B cell (primary cell): ENCODE measurements around the gene PIK3R3. TPM values are rescaled to one million over a fixed set of nuclear protein-coding genes. Genes with fewer than 3 reads are reported as not detected.

Experiments
- ATAC-seq: fragments of 200-7000 bp; cut with Tn5 transposase; one replicate; pipeline ENCODE4 v1.10.0; 2021; ENCODE audit warnings: low read depth, mild to moderate bottlenecking, moderate number of reproducible peaks, moderate library complexity
- CTCF ChIA-PET: fragments of 350-600 bp; sonication (Branson Sonifier 250); formaldehyde crosslinking; loops from one replicate; lab custom pipeline; 2021; ENCODE audit warnings: antibody characterized with exemption, inconsistent platforms; lab: Charles Lee
- POLR2A ChIA-PET: fragments of 350-600 bp; sonication (Branson Sonifier 250); formaldehyde crosslinking; loops from one replicate; lab custom pipeline; 2021; ENCODE audit warnings: antibody characterized with exemption; lab: Charles Lee
- DNase-seq: peaks from one replicate; pipeline ENCODE4 v3.0.0; 2013
- H2AFZ ChIP-seq: 2 replicates; pipeline ENCODE4 v1.6.1; 2012; ENCODE audit warnings: mild to moderate bottlenecking, low read depth, low read length; ENCODE audit not compliant: insufficient read depth, poor library complexity, severe bottlenecking
- H3K27ac ChIP-seq, 2 donors: 1 replicate in 1 of 2; 2 replicates in 1 of 2; pipeline ENCODE4 v1.5.1; 2012 to 2013; ENCODE audit warnings: low read length in 2 of 2, mild to moderate bottlenecking in 2 of 2, moderate library complexity in 1 of 2
- H3K27me3 ChIP-seq, 4 experiments: fragments of 200-600 bp in 1 of 4; sonication (generic) in 1 of 4; replicated peaks in 1 of 4; 1 replicate in 2 of 4; 2 replicates in 2 of 4; pipeline versions ENCODE4 v1.6.1 to v1.7.0; 2013 to 2016; ENCODE audit warnings: low read length in 3 of 4, mild to moderate bottlenecking in 2 of 4, mixed read lengths in 1 of 4, moderate library complexity in 1 of 4; ENCODE audit not compliant: insufficient read depth in 4 of 4, control insufficient read depth in 3 of 4; ENCODE audit errors: control extremely low read depth in 1 of 4
- H3K36me3 ChIP-seq, 2 experiments: replicated peaks in 1 of 2; 1 replicate in 1 of 2; 2 replicates in 1 of 2; pipeline versions ENCODE4 v1.6.1 to v1.7.1; 2013; ENCODE audit warnings: low read length in 1 of 2; ENCODE audit not compliant: insufficient read depth in 2 of 2, control insufficient read depth in 1 of 2; ENCODE audit errors: control extremely low read depth in 1 of 2, extremely low read depth in 1 of 2
- H3K4me1 ChIP-seq, 2 donors: fragments of 200-600 bp in 1 of 2; sonication (generic) in 1 of 2; 1 replicate in 1 of 2; 2 replicates in 1 of 2; pipeline versions ENCODE4 v1.5.1 to v1.6.1; 2013 to 2017; ENCODE audit warnings: low read length in 2 of 2; ENCODE audit not compliant: control insufficient read depth in 2 of 2, insufficient read depth in 2 of 2
- H3K4me2 ChIP-seq: replicated peaks from 2 replicates; pipeline ENCODE3; 2012; ENCODE audit warnings: mild to moderate bottlenecking, low read depth, low read length; ENCODE audit not compliant: poor library complexity, severe bottlenecking
- H3K4me3 ChIP-seq, 5 experiments: fragments of 200-600 bp in 1 of 5; sonication (generic) in 1 of 5; 1 replicate in 3 of 5; 2 replicates in 2 of 5; pipeline versions ENCODE4 v1.5.1 to v1.7.0; 2011 to 2016; ENCODE audit warnings: low read length in 4 of 5, mild to moderate bottlenecking in 4 of 5, low read depth in 2 of 5, control low read depth in 1 of 5, moderate library complexity in 1 of 5; ENCODE audit not compliant: insufficient read depth in 1 of 5; ENCODE audit errors: control extremely low read depth in 1 of 5, extremely low read depth in 1 of 5
- H3K79me2 ChIP-seq: fragments of 200-600 bp; sonication (generic); one replicate; pipeline ENCODE4 v1.6.0; 2016; ENCODE audit warnings: low read length; ENCODE audit not compliant: control insufficient read depth, insufficient read depth
- H3K9ac ChIP-seq: fragments of 200-600 bp; sonication (generic); 2 replicates; pipeline ENCODE4 v1.6.1; 2017; ENCODE audit warnings: mild to moderate bottlenecking, low read length, moderate library complexity
- H3K9me3 ChIP-seq, 3 donors: one replicate each; pipeline versions ENCODE4 v1.6.1 to v1.7.1; 2013; ENCODE audit warnings: low read length in 2 of 3; ENCODE audit not compliant: control insufficient read depth in 2 of 3, insufficient read depth in 1 of 3; ENCODE audit errors: control extremely low read depth in 1 of 3
- H4K20me1 ChIP-seq: 2 replicates; pipeline ENCODE4 v1.6.0; 2012; ENCODE audit warnings: mild to moderate bottlenecking, low read length; ENCODE audit not compliant: insufficient read depth, control insufficient read depth, poor library complexity, severe bottlenecking
- H3K27ac Mint-ChIP-seq: one replicate; pipeline ENCODE4 v1.8.0; 2021; ENCODE audit warnings: mixed read lengths
- H3K27me3 Mint-ChIP-seq: one replicate; pipeline ENCODE4 v1.8.0; 2021; ENCODE audit warnings: mixed read lengths
- H3K4me1 Mint-ChIP-seq: one replicate; pipeline ENCODE4 v1.8.0; 2021; ENCODE audit warnings: mixed read lengths
- H3K4me3 Mint-ChIP-seq: one replicate; pipeline ENCODE4 v1.8.0; 2021; ENCODE audit warnings: mixed read lengths
- H3K9me3 Mint-ChIP-seq: one replicate; pipeline ENCODE4 v1.8.0; 2022; ENCODE audit warnings: mixed read lengths; ENCODE audit not compliant: insufficient read depth
- EZH2 ChIP-seq: IDR thresholded peaks from 2 replicates; pipeline ENCODE4 v1.6.1; 2012; ENCODE audit warnings: borderline replicate concordance, low read depth, mild to moderate bottlenecking, moderate library complexity, low read length; ENCODE audit not compliant: insufficient read depth, poor library complexity, severe bottlenecking
- WGBS: methylation state at CpG from one replicate; pipeline ENCODE4 v1.1.5; 2013; ENCODE audit warnings: missing lambda C conversion rate; ENCODE audit not compliant: insufficient coverage; 5-methylcytosine and 5-hydroxymethylcytosine counted together
- intact Hi-C: fragments of 100-400 bp; cut with micrococcal nuclease; formaldehyde crosslinking; loops from one replicate; pipeline ENCODE4 v1.10.0; 2022
- polyA plus RNA-seq: library from polyadenylated mRNA; depleted of rRNA; stranded (reverse); fragments of >200 nt; gene quantifications from 2 replicates; pipeline ENCODE4 v1.2.3, GENCODE V29; 2012
- total RNA-seq, 2 donors: library from RNA; stranded (reverse); fragments of 120-200 nt in 1 of 2; gene quantifications; 1 replicate in 1 of 2; 2 replicates in 1 of 2; pipeline versions ENCODE4 v1.2.3 to v1.2.4, GENCODE V29; 2013 to 2022
- TF ChIP-seq, protein P1 (sequence below): fragments of 200-600 bp; IDR thresholded peaks from one replicate; pipeline ENCODE4 v1.8.0; 2022; ENCODE audit warnings: antibody characterized with exemption, mild to moderate bottlenecking

PIK3R3 gene
- total and polyA plus RNA-seq, 2 donors (not counting 1 experiment from before 2014, with no cell fraction given) = 0.06 to 0.17 TPM

GRCh38 chr1:46043458-46044017, 88.9 kb downstream of the PIK3R3 start:
- TF ChIP-seq EZH2 = no peak
- TF ChIP-seq, protein P1, sequence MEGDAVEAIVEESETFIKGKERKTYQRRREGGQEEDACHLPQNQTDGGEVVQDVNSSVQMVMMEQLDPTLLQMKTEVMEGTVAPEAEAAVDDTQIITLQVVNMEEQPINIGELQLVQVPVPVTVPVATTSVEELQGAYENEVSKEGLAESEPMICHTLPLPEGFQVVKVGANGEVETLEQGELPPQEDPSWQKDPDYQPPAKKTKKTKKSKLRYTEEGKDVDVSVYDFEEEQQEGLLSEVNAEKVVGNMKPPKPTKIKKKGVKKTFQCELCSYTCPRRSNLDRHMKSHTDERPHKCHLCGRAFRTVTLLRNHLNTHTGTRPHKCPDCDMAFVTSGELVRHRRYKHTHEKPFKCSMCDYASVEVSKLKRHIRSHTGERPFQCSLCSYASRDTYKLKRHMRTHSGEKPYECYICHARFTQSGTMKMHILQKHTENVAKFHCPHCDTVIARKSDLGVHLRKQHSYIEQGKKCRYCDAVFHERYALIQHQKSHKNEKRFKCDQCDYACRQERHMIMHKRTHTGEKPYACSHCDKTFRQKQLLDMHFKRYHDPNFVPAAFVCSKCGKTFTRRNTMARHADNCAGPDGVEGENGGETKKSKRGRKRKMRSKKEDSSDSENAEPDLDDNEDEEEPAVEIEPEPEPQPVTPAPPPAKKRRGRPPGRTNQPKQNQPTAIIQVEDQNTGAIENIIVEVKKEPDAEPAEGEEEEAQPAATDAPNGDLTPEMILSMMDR = no peak
- peak overlapping the region; percentile 29 for H3K9ac ChIP-seq
- H3K27ac Mint-ChIP-seq = peak overlapping the region; percentile 71
- ChIA-PET POLR2A (interaction anchor here (0.5 to 0.9 kb wide), 5 partner anchors 22 to 357 kb away, joined by 3 to 7 read pairs (median 3); partner anchors contain the start of gene GPBP1L1), CTCF (interaction anchor here (1.4 to 13.9 kb wide), 2 partner anchors 135 to 180 kb away, joined by 7 to 249 read pairs; partner anchors contain the start of genes P3R3URF and TSPAN1)
- WGBS = 8% methylated on average over 5 of the region's 11 CpGs
- peaks cover 36% of the 10 kb centered on the region for H3K4me1 Mint-ChIP-seq
- no peaks in the 10 kb centered on the region for H3K27me3 Mint-ChIP-seq
- H2AFZ ChIP-seq = peak overlapping the region; percentile 44
- H3K4me2 ChIP-seq = peak overlapping the region; percentile 68
- peaks cover 36 to 37% of the 10 kb centered on the region in 2 donors for H3K4me1 ChIP-seq
- DNase-seq (peak; percentile 90), ATAC-seq (peak; percentile 100)
- intact Hi-C loops = loop anchor here (1.0 to 2.0 kb wide), 3 partner anchors 21 to 204 kb away; partner anchors contain the start of gene RAD54L
- no peaks in the 10 kb centered on the region for H3K36me3 ChIP-seq
- no peaks in the 10 kb centered on the region for H4K20me1 ChIP-seq
- peak overlapping the region; percentile 36 to 38 for H3K27ac ChIP-seq
- H3K9me3 Mint-ChIP-seq = no peaks in the 10 kb centered on the region
- peak overlapping the region; percentile 65 for H3K4me3 Mint-ChIP-seq
- H3K9me3 ChIP-seq = no peaks in the 10 kb centered on the region
- H3K79me2 ChIP-seq = no peaks in the 10 kb centered on the region
- no peaks in the 10 kb centered on the region for H3K27me3 ChIP-seq
- H3K4me3 ChIP-seq = peak overlapping the region in 2 of 5 experiments; percentile 6 to 37

DNA sequence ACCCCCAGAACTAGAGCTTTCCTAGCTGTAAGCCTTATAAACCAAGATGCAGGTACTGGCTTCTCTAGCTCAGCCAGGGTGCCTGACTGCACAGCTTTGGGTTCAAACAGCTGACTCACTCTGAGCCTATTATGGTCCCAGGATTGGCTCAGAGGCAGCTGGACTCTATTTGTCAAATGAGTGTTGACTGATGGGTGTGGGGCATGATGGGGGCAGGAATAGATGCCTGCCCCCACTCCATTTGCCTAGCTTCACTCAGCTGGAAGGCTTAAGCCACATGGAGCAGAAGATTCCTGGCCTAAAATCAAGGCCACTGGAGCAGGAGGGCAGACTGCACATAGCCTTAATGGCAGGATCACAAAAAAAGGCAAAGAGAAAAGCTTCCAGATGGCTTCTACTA, 90.5 kb downstream of the PIK3R3 start:
- H3K9me3 ChIP-seq = no peaks in the 10 kb centered on the region
- H3K9ac ChIP-seq = no peak overlapping the region
- H3K27me3 ChIP-seq = no peaks in the 10 kb centered on the region
- ChIA-PET CTCF (interaction anchor here (1.5 to 13.9 kb wide), 2 partner anchors 137 to 182 kb away, joined by 5 to 249 read pairs; partner anchors contain the start of genes P3R3URF and TSPAN1), POLR2A (no interaction called here)
- H3K4me2 ChIP-seq = peak overlapping the region; percentile 68
- H2AFZ ChIP-seq = no peak overlapping the region
- no peaks in the 10 kb centered on the region for H3K9me3 Mint-ChIP-seq
- no peaks in the 10 kb centered on the region for H3K36me3 ChIP-seq
- no peak for DNase-seq
- ATAC-seq = no peak
- H3K4me3 Mint-ChIP-seq = no peak overlapping the region
- H3K79me2 ChIP-seq = no peaks in the 10 kb centered on the region
- no peak overlapping the region for H3K4me3 ChIP-seq
- TF ChIP-seq EZH2 = no peak
- TF ChIP-seq, protein P1 = no peak
- no peaks in the 10 kb centered on the region for H4K20me1 ChIP-seq
- no peak overlapping the region for H3K27ac ChIP-seq
- no peak overlapping the region for H3K27ac Mint-ChIP-seq
- peaks cover 36% of the 10 kb centered on the region for H3K4me1 Mint-ChIP-seq
- peaks cover 40% of the 10 kb centered on the region in 2 donors for H3K4me1 ChIP-seq
- intact Hi-C loops = no loop called here
- H3K27me3 Mint-ChIP-seq = no peaks in the 10 kb centered on the region
